NCI-H2196 treated with DMSO at 0.1 percent for 48 hours (cell line): Measurements from ENCODE around the gene CFAP61.
"Not testable (repeated sequence)": the region's sequence is repeated elsewhere in the genome, so short reads cannot be mapped to it uniquely, and the experiment has no call there.

ENCODE experiments used
- DNase-seq: peaks from one replicate; lab custom pipeline; 2025; ENCODE audit not compliant: unreplicated experiment; lab: John Stamatoyannopoulos, UW

CFAP61 gene

DNA sequence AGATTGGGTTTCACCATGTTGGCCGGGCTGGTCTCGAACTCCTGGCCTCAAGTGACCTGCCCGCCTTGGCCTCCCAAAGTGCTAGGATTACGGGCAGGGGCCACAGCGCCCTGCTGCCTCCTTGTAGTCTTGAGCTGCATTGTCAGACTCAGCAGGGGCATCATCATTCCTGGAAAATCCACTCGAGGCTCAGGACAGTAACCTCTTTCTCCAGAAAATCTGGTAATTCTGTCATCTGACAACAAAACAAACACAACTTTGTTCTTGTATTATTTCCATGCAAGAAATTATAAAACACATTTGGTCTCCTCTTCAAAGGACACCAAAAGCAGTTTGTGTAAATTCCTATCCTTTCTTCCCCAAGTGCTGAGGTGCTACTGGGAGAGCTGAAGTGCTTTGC lies 178.4 kb downstream of the CFAP61 start:
- DNase-seq = no peak

DNA sequence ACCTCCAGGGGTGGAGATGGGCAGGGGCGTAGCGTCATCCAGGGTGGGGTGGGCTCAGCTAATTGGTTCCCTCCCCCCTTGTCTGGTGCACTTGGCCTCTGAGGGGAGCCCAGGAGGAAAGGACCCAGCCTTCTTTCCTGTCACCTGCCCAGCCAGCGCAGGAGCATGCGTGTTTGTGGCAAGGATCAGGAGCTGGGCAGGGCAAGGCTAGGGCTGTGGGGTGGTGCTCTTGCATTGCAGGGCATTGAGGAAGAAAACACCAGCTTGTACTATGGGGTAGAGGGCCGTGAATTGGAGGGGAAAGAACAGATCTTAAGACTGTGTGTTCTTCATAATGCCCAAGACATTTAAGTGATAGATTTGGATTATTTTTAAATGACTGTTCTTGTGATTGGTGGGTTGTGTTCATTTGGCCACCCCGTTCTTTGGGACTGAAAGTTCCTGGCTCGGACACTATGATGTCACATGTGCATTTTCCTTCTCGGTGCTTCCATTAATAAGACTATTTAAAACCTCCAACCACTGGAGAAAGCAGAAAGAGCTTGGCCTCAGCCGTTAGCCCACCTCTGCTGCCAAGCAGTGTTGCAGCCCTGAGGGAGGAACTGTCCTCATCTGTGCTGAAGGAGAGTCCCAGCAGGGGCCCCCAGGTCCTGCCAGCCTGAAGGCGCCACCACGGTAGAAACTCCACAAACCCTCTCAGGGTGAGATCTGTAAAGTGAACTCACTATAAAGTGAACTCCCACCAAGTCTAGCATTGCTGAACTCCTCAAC lies 179.4 kb downstream of the CFAP61 start:
- no peak for DNase-seq

DNA sequence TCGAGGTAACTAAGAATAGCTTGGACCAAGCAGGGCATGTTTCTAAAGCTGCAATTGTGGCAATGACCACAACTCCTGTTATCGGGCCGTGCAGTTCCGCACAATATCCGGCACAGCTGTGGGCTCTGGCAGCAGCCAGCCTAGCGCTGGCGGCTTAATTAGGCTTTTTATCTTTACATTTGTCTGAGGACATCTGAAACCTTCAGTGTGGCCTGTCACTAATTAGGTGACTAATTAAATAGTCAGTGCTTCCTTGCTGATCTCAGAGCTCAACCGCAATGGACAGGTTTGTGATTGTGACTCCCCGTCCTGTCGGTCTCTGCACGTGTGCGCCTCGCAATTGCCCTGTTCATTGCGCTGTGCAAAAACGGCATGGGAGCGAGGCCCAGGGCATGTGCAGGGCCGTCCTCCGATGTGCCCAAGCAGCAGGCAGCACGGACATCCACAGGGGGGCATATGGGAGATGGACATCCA lies 180.7 kb downstream of the CFAP61 start:
- no peak for DNase-seq

DNA sequence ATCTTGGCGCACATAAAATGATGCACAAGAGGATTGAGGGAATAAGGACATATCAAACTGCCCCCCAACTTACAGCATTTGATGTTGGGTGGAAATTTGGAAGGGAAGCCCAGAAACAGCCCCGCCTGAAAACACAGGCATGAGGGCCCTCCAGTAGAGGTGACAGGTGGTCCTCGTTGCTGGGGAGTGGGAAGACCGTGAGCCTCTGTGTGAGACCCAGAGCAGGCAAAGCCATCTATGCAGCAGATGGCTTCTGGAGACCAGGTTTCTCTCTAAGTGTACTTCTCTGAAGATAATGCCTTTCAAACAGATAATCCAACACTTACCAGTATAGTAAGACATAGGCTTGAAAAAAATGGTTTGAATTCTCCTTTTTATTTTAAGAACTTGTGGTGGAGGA lies 183.3 kb downstream of the CFAP61 start:
- no peak for DNase-seq

DNA sequence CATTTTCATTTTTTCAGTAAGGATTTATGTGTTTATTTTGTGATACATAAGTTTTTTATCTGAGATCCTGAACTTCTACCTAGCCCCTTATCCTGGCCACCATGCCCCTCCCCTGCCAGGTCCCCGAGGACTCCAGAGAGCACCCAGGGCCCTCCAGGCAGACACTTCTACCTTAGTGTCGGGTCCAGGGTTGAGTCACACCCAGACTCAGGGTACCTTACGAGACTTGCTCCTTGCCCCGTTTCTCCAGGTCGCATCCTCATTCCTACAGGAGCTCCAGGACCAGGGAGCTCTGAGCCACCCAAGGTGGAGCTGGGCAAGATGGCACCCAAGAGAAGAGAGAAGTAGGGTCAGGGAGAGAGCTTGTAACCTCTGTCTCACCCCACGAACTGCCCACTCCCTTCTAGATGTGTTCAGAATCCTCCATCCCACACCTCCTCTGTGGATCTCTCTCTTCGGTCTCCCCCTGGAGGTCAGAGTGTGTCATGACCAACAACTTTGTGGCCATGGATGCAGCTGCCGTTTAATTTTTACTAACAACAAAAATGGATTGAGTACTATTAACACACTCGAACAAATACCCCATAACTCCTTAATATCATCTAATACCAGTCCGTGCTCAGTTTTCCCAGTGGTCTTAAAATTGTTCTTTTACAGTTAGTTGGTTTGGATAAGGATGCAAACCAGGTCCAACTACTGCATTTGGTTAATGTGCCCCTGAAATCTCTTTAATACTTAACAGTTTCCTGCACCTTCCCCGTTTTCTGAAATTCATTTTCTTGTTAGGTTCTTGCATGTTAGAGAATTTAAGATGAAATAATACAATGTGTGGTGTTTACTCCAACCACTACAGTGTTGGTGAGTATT lies 185.0 kb downstream of the CFAP61 start:
- DNase-seq = no peak

DNA sequence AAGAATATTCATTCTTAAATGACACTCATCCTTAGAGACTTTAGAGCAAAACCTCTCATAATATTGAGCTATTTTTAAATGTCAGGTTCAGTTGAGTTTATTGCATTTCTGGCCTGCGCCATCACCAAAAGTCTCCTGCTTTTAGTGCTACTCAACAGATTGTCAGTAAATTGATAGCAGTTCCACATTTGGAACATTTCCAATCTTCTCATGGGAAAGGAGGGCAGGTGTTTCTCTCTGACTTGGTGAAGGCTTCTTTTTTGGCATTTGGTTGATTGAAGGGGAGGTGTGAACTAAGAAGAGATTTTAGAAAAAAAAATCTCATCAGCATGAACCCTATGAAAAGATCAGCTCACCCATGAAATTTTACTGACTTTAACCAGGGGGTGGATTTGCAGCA lies 189.6 kb downstream of the CFAP61 start:
- peak; percentile 9 for DNase-seq

DNA sequence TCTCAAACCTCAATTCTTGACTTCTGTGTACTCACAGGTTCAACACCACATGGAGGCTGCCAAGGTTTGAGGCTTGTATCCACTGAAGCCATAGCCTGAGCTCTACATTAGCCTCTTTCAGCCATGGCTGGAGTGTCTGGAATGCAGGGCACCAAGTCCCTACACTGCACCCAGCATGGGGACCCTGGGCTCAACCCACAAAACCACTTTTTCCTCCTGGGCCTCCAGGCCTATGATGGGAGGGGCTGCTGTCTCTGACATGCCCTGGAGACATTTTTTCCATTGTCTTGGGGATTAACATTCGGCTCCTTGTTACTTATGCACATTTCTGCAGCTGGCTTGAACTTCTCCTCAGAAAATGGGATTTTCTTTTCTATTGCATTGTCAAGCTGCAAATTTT lies 192.1 kb downstream of the CFAP61 start:
- DNase-seq = not testable (repeated sequence)

DNA sequence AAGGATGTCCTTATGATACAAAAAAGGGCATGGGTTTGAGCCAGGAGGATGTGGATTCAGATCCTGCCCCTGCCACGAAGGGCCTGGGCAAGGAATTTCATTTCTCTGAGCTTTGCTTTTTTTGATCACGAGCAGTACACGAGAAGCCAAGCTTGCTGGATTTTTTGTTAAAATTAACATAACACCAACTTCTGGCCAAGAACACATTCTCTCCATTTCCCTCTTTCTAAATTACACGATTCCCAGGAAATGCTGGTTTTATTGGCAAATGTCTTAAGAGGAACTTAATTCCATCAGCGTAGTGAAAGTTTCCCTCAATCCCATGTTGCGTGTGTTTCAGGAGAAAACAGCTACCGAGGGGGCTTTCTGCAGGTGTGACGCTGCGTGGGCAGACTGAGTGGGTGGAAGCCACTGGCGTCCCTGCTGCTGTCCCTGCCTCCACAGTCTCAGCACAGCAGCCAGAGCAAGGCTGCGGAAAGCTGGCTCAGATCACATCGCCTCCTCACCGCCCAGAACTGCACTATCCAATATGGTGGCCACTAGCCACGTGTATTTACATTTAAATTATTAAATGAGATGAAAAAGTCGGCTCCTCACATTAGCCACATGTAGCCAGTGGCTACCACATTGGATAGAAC lies 194.8 kb downstream of the CFAP61 start:
- no peak for DNase-seq

DNA sequence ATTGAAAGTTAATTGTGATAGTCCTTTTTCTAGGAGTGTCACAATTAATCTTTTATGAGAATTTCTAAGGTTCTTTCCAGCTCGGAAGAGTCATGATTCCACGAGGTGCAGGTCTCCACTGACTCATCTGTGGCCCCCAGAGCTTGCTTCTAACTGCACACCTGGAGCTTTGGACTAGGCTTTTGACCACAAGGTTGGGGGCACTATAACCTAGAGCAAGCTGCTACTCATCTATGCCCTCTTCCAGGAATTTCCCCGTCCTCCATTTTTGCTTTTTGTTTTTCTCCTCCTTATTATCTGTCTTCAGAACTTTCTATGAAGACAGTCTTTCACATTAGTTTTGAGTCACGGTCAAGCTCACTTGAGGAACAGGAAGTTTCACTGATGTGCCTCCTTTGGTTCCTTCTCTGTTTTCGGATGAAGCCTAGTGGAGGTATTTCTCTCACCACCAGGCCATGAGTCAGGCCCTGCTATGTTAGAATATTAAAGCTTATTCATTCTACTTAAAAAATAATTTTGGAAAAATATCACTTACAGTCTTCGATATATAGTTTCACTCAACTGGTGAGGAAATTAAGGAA lies 196.4 kb downstream of the CFAP61 start:
- DNase-seq = no peak

DNA sequence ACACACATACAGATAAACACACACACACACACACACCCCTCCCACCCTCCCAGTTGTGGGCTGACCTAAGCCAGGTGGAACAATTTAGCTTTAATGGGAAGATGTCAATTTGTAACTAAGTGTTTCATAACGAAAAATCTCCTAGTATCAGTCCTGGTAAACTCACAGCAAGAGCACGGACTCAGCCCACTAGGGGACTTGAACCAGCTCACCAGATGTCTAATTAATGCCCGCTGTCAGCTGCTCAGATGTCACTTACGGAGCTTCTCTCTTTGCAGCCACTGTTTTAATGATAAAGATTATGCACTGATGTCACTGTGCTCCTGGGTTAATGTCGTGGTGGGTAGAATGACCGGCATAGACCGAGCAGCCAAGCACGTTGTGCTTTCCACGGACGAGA lies 199.0 kb downstream of the CFAP61 start:
- no peak for DNase-seq

DNA sequence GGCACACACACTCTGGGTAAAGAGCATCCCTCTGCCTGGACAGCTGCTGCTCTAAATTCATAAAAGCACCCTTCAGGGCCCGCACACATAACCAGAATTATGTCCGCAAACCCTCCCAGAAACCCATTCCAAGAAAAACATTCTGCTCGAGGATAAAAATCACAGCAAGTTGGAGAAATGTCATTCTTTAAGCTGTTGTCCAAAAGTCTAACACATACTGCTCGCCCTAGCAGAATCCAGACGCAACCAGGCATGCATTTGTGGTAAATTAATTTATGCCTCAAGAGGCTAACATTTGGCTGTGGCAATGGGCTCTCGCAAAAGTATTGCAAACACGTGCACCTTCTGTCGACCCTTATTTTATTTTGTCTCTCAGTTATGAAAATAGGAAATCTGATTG lies 199.5 kb downstream of the CFAP61 start:
- no peak for DNase-seq

DNA sequence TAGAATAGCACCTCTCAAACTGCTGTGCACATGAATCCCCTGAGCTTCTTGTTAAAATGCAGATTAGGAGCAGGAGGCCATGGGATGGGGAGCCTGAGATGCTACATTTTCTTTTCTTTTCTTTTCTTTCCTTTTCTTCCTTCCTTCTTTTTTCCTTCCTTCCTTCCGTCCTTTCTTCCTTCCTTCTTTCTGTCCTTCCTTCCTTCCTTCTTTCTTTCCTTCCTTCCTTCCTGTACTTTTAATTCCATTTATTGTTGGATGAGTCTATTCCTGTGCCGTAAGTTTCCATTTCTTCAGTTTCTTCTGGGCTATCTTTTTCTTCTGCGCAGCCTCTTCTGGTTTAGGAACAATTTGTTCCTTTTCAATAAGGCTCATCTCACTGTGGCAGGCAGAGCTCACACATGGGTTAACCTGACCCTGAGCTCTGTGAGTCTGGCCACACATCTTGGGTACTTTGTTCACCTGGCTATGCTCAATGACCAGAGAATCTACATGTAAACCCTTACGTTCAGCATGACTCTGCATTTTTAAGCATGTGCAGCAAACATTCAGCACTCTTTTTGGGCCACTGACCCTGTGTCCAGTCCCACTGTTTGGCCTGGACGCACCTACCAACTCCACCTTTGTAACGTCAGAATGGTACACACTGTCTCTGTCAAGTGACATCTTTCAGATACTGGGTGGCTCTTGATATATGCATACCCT lies 200.9 kb downstream of the CFAP61 start:
- DNase-seq = no peak

DNA sequence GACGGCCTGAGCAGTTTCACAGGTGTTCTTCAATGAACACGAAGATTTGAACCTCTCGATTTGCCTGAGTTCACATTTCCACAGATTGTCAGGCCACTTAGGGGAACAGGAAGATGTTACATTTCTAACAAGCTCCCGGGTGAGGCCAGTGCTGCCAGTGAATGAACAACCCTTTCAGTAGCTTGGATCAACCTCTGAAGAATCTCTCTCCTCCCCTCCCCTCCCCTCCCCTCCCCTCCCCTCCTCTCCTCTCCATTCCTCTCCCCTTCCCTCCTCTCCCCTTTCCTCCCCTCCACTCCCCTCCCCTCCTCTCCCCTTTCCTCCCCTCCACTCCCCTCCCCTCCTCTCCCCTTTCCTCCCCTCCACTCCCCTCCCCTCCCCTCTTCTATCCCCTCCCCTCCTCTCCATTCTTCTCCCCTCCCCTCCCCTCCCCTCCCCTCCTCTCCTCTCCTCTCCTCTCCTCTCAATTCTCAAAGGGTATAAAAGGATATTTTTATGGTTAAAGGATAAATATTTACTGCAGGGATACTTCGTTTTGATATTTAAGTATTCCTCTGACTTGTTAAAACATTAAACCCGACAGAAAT lies 201.5 kb downstream of the CFAP61 start:
- peak; percentile 9 for DNase-seq

DNA sequence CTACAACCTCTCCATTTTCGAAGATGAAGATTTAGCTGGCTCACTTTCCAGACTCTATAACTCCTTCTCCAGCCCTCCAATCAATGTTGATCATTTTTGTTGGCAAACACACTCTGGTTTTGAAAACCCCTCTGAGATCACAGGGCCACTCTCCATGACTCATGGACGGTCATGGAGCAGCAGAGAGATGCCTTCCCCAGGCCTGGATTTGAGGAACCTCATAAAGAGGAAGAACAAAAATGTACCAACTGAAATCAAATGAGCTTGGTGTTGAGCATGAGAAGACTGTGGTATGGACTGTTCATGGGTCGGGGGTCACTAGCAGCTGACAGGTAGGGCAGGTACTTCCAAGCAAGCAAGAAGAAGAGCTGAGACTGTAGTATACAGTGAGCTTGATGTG lies 202.8 kb downstream of the CFAP61 start:
- no peak for DNase-seq

DNA sequence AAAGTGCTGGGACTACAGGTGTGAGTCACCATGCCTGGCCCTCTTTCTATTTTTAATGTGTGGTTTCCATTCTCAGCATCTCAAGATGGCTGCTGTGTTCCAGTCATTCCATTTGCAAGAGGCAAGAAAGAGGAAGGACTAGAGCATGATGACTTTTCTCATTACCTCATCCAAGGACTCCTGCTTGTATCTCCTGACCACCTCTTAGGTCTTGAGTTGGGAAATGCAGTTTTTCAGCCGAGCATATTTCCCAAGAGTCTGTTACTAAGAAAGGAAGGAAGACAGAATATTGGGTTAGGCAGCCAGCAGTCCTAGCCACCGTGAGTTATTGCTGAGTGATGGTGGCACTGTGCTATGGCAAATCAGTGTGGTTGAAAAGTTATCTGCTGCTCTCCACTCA lies 207.2 kb downstream of the CFAP61 start:
- DNase-seq = no peak

DNA sequence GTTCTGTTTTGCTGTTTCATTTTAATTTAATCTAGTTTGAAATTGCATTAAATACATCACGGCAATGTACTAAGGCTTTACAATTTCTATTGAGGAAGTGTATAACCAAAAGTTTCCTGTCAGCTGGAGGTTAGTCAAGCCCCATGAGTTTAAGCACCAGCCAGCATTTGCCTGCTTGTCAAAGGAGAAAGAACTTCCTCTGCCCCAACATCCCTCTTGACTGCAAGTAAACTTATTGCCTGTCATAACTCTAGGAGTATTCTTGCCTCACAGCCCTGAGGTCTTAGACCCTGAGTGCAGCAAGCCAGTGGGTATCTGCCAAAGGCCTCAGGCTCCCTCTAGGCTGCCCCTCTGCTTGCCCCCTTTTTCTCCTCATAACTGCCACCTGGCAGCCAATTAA lies 208.8 kb downstream of the CFAP61 start:
- no peak for DNase-seq

DNA sequence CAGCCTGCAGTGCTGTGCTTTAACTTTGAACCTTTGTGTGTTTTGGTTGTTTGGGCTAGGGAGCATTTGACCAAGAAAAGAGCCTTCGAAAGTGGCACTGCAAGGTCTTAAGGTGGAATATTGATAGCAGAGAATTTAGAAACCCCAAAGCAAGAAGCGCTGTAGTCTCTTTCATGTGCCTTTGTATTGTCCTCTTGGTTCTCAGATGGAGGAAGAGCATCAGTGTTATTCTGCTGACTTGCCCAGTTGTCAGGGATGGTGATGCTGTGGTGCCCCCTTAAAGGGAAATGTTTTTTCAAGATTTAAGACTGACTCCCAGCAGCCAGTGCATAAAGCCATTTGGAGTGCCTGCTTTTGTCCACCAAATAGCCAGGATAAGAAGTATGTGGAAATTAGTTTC lies 212.9 kb downstream of the CFAP61 start:
- DNase-seq = no peak

DNA sequence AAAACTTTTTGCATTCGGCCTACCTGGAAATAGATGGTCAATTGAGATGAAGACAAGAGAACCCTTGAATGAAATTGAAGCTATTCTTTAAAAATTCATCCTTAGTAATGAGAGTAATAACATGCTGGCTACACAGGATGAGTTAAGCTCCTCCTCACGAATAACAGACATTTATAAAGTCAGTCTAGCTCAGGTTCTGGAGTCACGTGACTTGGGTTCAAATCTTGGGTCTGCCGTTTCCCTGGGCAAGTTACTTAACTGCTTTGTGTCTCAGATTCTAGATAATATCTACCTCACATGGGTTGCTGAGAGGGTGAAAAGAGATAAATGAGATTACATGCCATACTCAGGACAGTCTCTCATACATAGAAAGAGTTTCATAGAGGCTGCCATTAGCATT lies 214.2 kb downstream of the CFAP61 start:
- no peak for DNase-seq

DNA sequence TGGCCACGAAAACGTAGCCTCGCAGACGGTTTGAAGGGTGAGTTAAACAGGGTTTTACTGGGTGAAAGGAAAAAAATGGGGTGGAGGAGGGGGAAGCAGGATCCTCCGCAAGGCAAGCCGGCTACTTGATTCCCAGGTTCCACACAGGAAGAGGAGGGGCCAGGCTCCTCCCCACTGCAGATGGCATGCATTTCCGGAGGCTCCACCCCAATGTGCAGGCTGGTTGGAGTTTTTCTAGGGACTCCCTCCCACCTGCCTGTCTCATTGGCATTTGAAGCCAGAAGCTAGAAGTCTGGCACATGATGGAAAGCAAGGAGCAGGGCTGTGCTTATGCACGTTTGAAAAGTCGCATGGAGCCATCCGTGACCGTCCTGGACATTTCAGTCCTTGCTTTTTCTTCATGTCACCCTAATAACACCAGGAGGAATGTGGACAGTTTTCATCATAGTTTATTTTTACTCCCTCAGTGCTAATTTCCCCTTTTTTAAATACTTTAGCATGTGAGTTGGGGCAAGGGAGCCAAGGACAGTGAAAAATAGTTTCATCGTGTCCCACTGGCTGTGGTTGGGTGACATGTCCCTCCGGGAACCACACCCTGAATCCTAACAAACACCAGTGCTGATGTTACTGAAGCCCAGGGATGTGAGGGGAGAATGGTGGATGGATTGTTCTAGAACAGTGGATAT lies 215.5 kb downstream of the CFAP61 start:
- DNase-seq = peak; percentile 88

DNA sequence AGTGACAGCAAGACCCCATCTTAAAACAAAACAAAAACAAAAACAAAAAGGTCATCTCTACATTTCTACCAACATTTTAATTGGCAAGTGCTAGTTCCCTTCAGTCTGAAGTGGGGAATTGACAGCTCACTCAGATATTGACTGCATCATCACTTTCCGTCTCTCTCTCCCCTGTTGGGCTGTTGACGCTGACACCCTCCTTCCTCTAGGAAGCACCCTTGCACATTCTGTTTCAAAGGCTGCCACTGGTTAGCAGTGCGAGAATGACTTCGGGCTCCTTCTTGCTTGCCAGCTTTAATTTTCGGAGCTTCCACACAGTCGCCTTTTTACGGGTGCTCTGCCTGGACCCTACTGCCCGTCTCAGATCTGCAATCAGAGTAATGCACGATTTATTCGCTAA lies 218.9 kb downstream of the CFAP61 start:
- no peak for DNase-seq
